A549 (cell line): ENCODE measurements around the gene TMEM19. TPM values are rescaled to one million over a fixed set of nuclear protein-coding genes. Genes with fewer than 3 reads are reported as not detected.

Source experiments
- ATAC-seq, 2 experiments: fragments of 200-7000 bp in 1 of 2; fragments of >200 bp in 1 of 2; cut with Nextera tagmentation in 1 of 2; cut with Tn5 transposase in 1 of 2; 3 replicates each; pipeline versions ENCODE4 v1.8.0 to v1.9.1; 2018 to 2020; ENCODE audit warnings: mild to moderate bottlenecking in 1 of 2, moderate library complexity in 1 of 2
- CTCF ChIA-PET: fragments of 300-600 bp; sonication (Branson Sonifier 250); formaldehyde crosslinking; extraction: SDS; loops from one replicate; lab custom pipeline; 2021; ENCODE audit warnings: antibody characterized with exemption, inconsistent platforms; lab: Yijun Ruan, JAX
- POLR2A ChIA-PET: fragments of 350-600 bp; formaldehyde crosslinking; extraction: SDS; loops from one replicate; lab custom pipeline; 2021; ENCODE audit warnings: antibody characterized with exemption, inconsistent platforms; lab: Yijun Ruan, JAX
- DNase-seq, 2 experiments: peaks; one replicate each; pipeline versions ENCODE4 v3.0.0 to v3.0.0-alpha.2; 2011 to 2016; ENCODE audit warnings: low read depth in 1 of 2, low spot score in 1 of 2
- FAIRE-seq: peaks from 2 replicates; lab custom pipeline; 2011; peaks lifted over from hg19 to GRCh38; lab: Jason Lieb, UNC
- H3K27ac ChIP-seq, 2 experiments: fragments of >200 bp; sonication (Bioruptor Twin); formaldehyde crosslinking; 3 replicates each; pipeline ENCODE4 v1.5.1; 2016 to 2017
- H3K4me1 ChIP-seq: fragments of >200 bp; sonication (Bioruptor Twin); formaldehyde crosslinking; 3 replicates; pipeline ENCODE4 v1.6.1; 2016
- H3K4me2 ChIP-seq: fragments of >200 bp; sonication (Bioruptor Twin); formaldehyde crosslinking; 3 replicates; pipeline ENCODE4 v1.6.1; 2016
- H3K4me3 ChIP-seq: fragments of >200 bp; sonication (Bioruptor Twin); formaldehyde crosslinking; 3 replicates; pipeline ENCODE4 v1.5.1; 2016
- H3K9me3 ChIP-seq: fragments of >200 bp; sonication (Bioruptor Twin); formaldehyde crosslinking; 3 replicates; pipeline ENCODE4 v1.6.1; 2016
- ATOH8 ChIP-seq: fragments of 250-450 bp; sonication (Bioruptor Pico); IDR thresholded peaks from 2 replicates; pipeline ENCODE4 v1.5.0; 2020; ENCODE audit warnings: low read depth, mild to moderate bottlenecking, moderate library complexity
- BCL3 ChIP-seq: fragments of >200 bp; sonication (Bioruptor Twin); formaldehyde crosslinking; IDR thresholded peaks from 3 replicates; pipeline ENCODE4 v1.6.1; 2016
- CBX2 ChIP-seq: fragments of 200-600 bp; sonication (generic); IDR thresholded peaks from 2 replicates; pipeline ENCODE4 v1.6.1; 2016; ENCODE audit warnings: low read depth, mild to moderate bottlenecking, borderline replicate concordance
- E2F6 ChIP-seq: IDR thresholded peaks from 2 replicates; pipeline ENCODE4 v1.6.1; 2012; ENCODE audit warnings: low read depth, borderline replicate concordance
- EHF ChIP-seq: fragments of 250-450 bp; sonication (Bioruptor Pico); IDR thresholded peaks from 2 replicates; pipeline ENCODE4 v1.5.0; 2020; ENCODE audit warnings: mild to moderate bottlenecking
- EP300 ChIP-seq, 2 experiments: fragments of >200 bp; sonication (Bioruptor Twin); formaldehyde crosslinking; IDR thresholded peaks; 2 replicates in 1 of 2; 3 replicates in 1 of 2; pipeline ENCODE4 v1.6.1; 2016 to 2017
- FOSB ChIP-seq: fragments of 250-450 bp; sonication (Bioruptor Pico); IDR thresholded peaks from 2 replicates; pipeline ENCODE4 v1.5.0; 2020; ENCODE audit warnings: mild to moderate bottlenecking, moderate library complexity
- FOSL2 ChIP-seq, 2 experiments: fragments of 450-650 bp in 1 of 2; fragments of >200 bp in 1 of 2; sonication (Bioruptor Twin) in 1 of 2; formaldehyde crosslinking; IDR thresholded peaks; 2 replicates each; pipeline versions ENCODE4 v1.5.0 to v1.6.1; 2016 to 2020; ENCODE audit warnings: mild to moderate bottlenecking in 1 of 2, moderate library complexity in 1 of 2
- FOXS1 ChIP-seq: fragments of 250-450 bp; sonication (Bioruptor Pico); IDR thresholded peaks from 2 replicates; pipeline ENCODE4 v1.5.0; 2020; ENCODE audit warnings: mild to moderate bottlenecking, moderate library complexity
- HDAC2 ChIP-seq: fragments of 200-600 bp; sonication (generic); IDR thresholded peaks from 2 replicates; pipeline ENCODE4 v1.6.1; 2016
- HOXA7 ChIP-seq: fragments of 250-450 bp; sonication (Bioruptor Pico); IDR thresholded peaks from 2 replicates; pipeline ENCODE4 v1.5.0; 2020; ENCODE audit warnings: mild to moderate bottlenecking, moderate library complexity
- JUN ChIP-seq, 2 experiments: fragments of >200 bp; sonication (Bioruptor Twin); formaldehyde crosslinking; IDR thresholded peaks; 2 replicates in 1 of 2; 3 replicates in 1 of 2; pipeline ENCODE4 v1.6.1; 2016 to 2017
- KDM1A ChIP-seq: fragments of 200-600 bp; sonication (generic); IDR thresholded peaks from 2 replicates; pipeline ENCODE4 v1.6.1; 2016; ENCODE audit warnings: low read depth, mild to moderate bottlenecking
- MYC ChIP-seq: IDR thresholded peaks from 2 replicates; pipeline ENCODE4 v1.6.1; 2012; ENCODE audit warnings: mild to moderate bottlenecking, inconsistent platforms, low read length, improper control_type of control experiment, borderline replicate concordance
- NR3C1 ChIP-seq: fragments of >200 bp; sonication (Bioruptor Twin); formaldehyde crosslinking; IDR thresholded peaks from 3 replicates; pipeline ENCODE4 v1.6.1; 2017
- RAD21 ChIP-seq, 2 experiments: fragments of >200 bp in 1 of 2; sonication (Bioruptor Twin) in 1 of 2; formaldehyde crosslinking in 1 of 2; IDR thresholded peaks in 1 of 2; conservative IDR thresholded peaks in 1 of 2; 2 replicates in 1 of 2; 3 replicates in 1 of 2; pipeline ENCODE4 v1.6.1; 2012 to 2018; ENCODE audit warnings: inconsistent platforms in 1 of 2
- RARB ChIP-seq: fragments of 250-450 bp; sonication (Bioruptor Pico); IDR thresholded peaks from 2 replicates; pipeline ENCODE4 v1.8.0; 2021; ENCODE audit warnings: mild to moderate bottlenecking, moderate library complexity
- REST ChIP-seq: fragments of 200-600 bp; sonication (generic); IDR thresholded peaks from 2 replicates; pipeline ENCODE4 v1.6.1; 2016; ENCODE audit warnings: antibody characterized with exemption, mild to moderate bottlenecking, moderate library complexity
- RFX5 ChIP-seq: fragments of 450-650 bp; IDR thresholded peaks from 2 replicates; pipeline ENCODE4 v1.7.1; 2014; ENCODE audit warnings: antibody characterized with exemption, mild to moderate bottlenecking, moderate library complexity
- SMC3 ChIP-seq: fragments of >200 bp; sonication (Bioruptor Twin); formaldehyde crosslinking; IDR thresholded peaks from 3 replicates; pipeline ENCODE4 v1.6.1; 2018; ENCODE audit warnings: inconsistent platforms
- TFCP2L1 ChIP-seq: fragments of 250-450 bp; sonication (Bioruptor Pico); IDR thresholded peaks from 2 replicates; pipeline ENCODE4 v1.5.0; 2021; ENCODE audit warnings: mild to moderate bottlenecking
- TP53 ChIP-seq: fragments of 250-450 bp; sonication (Bioruptor Pico); IDR thresholded peaks from 2 replicates; pipeline ENCODE4 v1.5.0; 2021; ENCODE audit warnings: mild to moderate bottlenecking, moderate library complexity
- USF2 ChIP-seq: fragments of 450-650 bp; IDR thresholded peaks from 2 replicates; pipeline ENCODE4 v1.6.1; 2014; ENCODE audit warnings: antibody characterized with exemption
- ZFP36 ChIP-seq: fragments of 450-650 bp; IDR thresholded peaks from 2 replicates; pipeline ENCODE4 v1.6.1; 2014; ENCODE audit warnings: borderline replicate concordance; ENCODE audit not compliant: partially characterized antibody
- WGBS: methylation state at CpG from one replicate; pipeline ENCODE4 v1.1.6; 2017; ENCODE audit errors: missing lambda C conversion rate; 5-methylcytosine and 5-hydroxymethylcytosine counted together
- polyA plus RNA-seq, 4 experiments: library from polyadenylated mRNA; depleted of rRNA in 3 of 4; stranded (reverse); fragments of >200 nt; fragmentation: RNase III in 1 of 4; extraction: RNeasy Plus Mini Kit Qiagen cat#74134 plus additional on column Dnase treatment in 1 of 4; gene quantifications; 2 replicates in 3 of 4; 3 replicates in 1 of 4; pipeline ENCODE4 v1.2.3, GENCODE V29; 2011 to 2017

Gene TMEM19
- polyA plus RNA-seq, 2 of the 4 experiments (the other 2 are of a cell fraction) = 43.2 to 78.8 TPM

GRCh38 chr12:71737197-71737596, 51.3 kb downstream of the TMEM19 start:
- Histone ChIP-seq H3K4me2 (no peak overlapping the region), H3K4me1 (no peaks in the 10 kb centered on the region), H3K9me3 (no peaks in the 10 kb centered on the region), H3K27ac (no peak overlapping the region), H3K4me3 (no peak overlapping the region)
- ATAC-seq (no peak), DNase-seq (no peak), FAIRE-seq (no peak)
- ChIA-PET CTCF (interaction anchor here (0.8 to 3.4 kb wide), 3 partner anchors 9 to 74 kb away, joined by 3 to 31 read pairs (median 3); partner anchors contain the start of gene ZFC3H1), POLR2A (no interaction called here)
- TF ChIP-seq E2F6 (no peak), HOXA7 (CRISPR knock-in tag) (no peak)
- 97% methylated on average over 1 of the region's 1 CpG for WGBS

- TF ChIP-seq E2F6 = no peak
- no peak for TF ChIP-seq FOXS1 (CRISPR knock-in tag)
- TF ChIP-seq ZFP36 = no peak
- TF ChIP-seq KDM1A = no peak
- TF ChIP-seq RARB (CRISPR knock-in tag) = no peak
- no peak for TF ChIP-seq SMC3
- no peak for TF ChIP-seq MYC
- no peak for TF ChIP-seq EHF (CRISPR knock-in tag)
- TF ChIP-seq JUN (IDR thresholded peaks at IDR 0.05) = no peak
- no peak overlapping the region for H3K27ac ChIP-seq
- DNase-seq (no peak), ATAC-seq (no peak), FAIRE-seq (no peak)
- no peak overlapping the region for H3K4me2 ChIP-seq
- H3K9me3 ChIP-seq = no peaks in the 10 kb centered on the region
- H3K4me3 ChIP-seq = no peak overlapping the region
- H3K4me1 ChIP-seq = no peaks in the 10 kb centered on the region
- CTCF ChIA-PET = no interaction called here
- 20% methylated on average over 1 of the region's 1 CpG for WGBS
- POLR2A ChIA-PET = no interaction called here
Measured at GRCh38 chr12:71742998-71743397, 57.1 kb downstream of the TMEM19 start.

GRCh38 chr12:71744522-71745300, 58.8 kb downstream of the TMEM19 start:
- H3K4me2 ChIP-seq = no peak overlapping the region
- 83% methylated on average over 5 of the region's 5 CpGs for WGBS
- H3K4me1 ChIP-seq = no peaks in the 10 kb centered on the region
- ChIA-PET POLR2A (interaction anchor here (3.1 kb wide), 1 partner anchor 59 kb away, joined by 20 read pairs; the partner anchor contains the start of gene TMEM19), CTCF (interaction anchor here (0.7 to 8.7 kb wide), 8 partner anchors 13 to 329 kb away, joined by 3 to 93 read pairs (median 3); partner anchors contain the start of genes THAP2 and TMEM19)
- no peaks in the 10 kb centered on the region for H3K9me3 ChIP-seq
- no peak for FAIRE-seq
- DNase-seq = no peak
- ATAC-seq = no peak
- no peak overlapping the region for H3K4me3 ChIP-seq
- H3K27ac ChIP-seq = no peak overlapping the region
- TF ChIP-seq CBX2 (no peak), EP300 (IDR thresholded peaks at IDR 0.05) (no peak), RAD21 (conservative IDR thresholded peaks at IDR 0.05 in 1 of 2, IDR thresholded peaks at IDR 0.05 in 1 of 2) (no peak), USF2 (no peak), NR3C1 (no peak), FOSL2 (IDR thresholded peaks at IDR 0.05) (no peak), FOSL2 (CRISPR knock-in tag; IDR thresholded peaks at IDR 0.05) (no peak), ATOH8 (CRISPR knock-in tag) (no peak), TFCP2L1 (CRISPR knock-in tag) (no peak), EHF (CRISPR knock-in tag) (no peak), REST (no peak), KDM1A (no peak), HDAC2 (no peak), TP53 (CRISPR knock-in tag) (no peak), RFX5 (no peak), FOSB (CRISPR knock-in tag) (no peak), BCL3 (no peak)
